Measurements from ENCODE around the gene CACNA1E.
A peak's percentile ranks its signal among the peaks of the same experiment; 100 is the strongest.

CACNA1E gene

DNA sequence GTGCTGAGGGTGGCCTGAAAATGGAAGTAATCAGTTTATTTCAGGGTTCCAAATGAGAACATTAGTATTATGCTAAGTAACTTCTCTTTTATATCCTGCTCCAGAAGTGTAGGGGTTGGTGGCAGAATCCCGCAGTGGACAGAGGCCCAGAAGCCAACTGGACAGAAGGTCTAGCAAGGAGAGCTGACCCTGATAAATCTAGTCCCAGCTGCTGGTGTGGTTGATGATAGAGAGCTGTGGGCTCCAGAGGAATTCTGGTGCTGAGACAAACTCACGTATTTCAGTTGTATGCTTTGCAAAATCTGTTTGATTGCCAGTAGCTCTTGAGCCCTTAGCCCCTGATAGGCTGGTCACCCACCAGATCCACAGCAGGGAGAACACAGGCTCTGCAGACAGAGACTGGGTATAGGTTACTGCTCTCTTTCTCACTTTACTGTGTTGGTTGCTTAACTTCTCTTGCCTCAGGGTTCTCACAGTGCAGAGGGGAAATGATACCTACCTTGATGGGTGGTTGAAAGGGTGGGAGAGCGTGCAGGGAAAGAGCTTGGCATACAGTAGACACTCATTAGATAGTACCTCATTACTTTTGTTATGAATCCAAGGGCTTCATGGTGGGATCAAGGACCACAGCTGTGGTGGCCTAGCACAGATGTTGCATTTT lies 29.6 kb upstream of the CACNA1E start:
- no peaks in the 10 kb centered on the region for H3K79me1 ChIP-seq (ENCODE audit: low read length)
- H3K27me3 ChIP-seq (ENCODE audit: insufficient read depth, low read length, poor library complexity), result no peaks in the 10 kb centered on the region
- H4K5ac ChIP-seq (ENCODE audit: low read length), result no peak overlapping the region
- no peak overlapping the region for H3K18ac ChIP-seq (ENCODE audit: low read length)
- H3K4ac ChIP-seq (ENCODE audit: low read depth, low read length), result no peak overlapping the region
- H3K56ac ChIP-seq (ENCODE audit: low read length), result no peak overlapping the region
- no CpG with 5 or more reads among the region's 3 CpGs for WGBS (ENCODE audit: extremely low coverage, insufficient coverage, low lambda C conversion rate)
- H3K4me1 ChIP-seq (ENCODE audit: control insufficient read depth, low read depth, low read length), result no peaks in the 10 kb centered on the region
- no peak overlapping the region for H3K23ac ChIP-seq (ENCODE audit: low read length)
- no peaks in the 10 kb centered on the region for H3K79me2 ChIP-seq (ENCODE audit: control insufficient read depth, insufficient read depth, low read length)
- no peak for DNase-seq
- H3K36me3 ChIP-seq (ENCODE audit: control insufficient read depth, insufficient read depth, low read length), result no peaks in the 10 kb centered on the region
- H3K27ac ChIP-seq (ENCODE audit: low read depth, low read length), result no peak overlapping the region
- no peak overlapping the region for H2BK15ac ChIP-seq (replicated peaks; ENCODE audit: low read depth)
- H3K9ac ChIP-seq (ENCODE audit: low read length), result no peak overlapping the region
- H2AK5ac ChIP-seq (ENCODE audit: low read length), result no peak overlapping the region
- no peak overlapping the region for H2BK5ac ChIP-seq (ENCODE audit: low read length)
- H3K4me2 ChIP-seq (ENCODE audit: low read length), result no peak overlapping the region
- no peak overlapping the region for H4K8ac ChIP-seq (ENCODE audit: low read depth, low read length)
- H2BK120ac ChIP-seq (ENCODE audit: low read depth, low read length), result no peak overlapping the region
- no peak overlapping the region for H3K4me3 ChIP-seq (ENCODE audit: low read length)

DNA sequence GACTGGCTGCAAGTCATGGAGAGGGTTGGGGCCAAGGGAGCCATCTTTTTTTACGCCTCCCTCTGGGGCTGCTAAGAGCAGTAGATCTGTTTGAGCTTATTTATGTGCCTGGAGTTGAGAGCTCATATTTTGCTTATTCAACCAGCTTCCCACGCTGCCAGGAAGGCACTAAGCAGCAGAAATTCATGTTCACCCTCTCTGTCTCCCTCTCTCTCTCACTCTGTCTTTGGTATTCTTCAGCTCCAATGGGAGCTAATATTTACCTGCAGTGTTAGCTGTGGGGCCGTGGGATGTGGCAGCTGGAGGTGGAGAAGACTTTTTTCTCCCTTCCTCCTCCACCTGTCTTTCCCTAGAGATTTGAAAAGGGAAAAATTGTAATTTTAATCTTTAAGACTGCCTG lies 26.8 kb upstream of the CACNA1E start:
- Histone ChIP-seq H2BK5ac (ENCODE audit: low read length) (no peak overlapping the region), H3K56ac (ENCODE audit: low read length) (no peak overlapping the region), H2BK120ac (ENCODE audit: low read depth, low read length) (no peak overlapping the region), H3K18ac (ENCODE audit: low read length) (no peak overlapping the region), H4K5ac (ENCODE audit: low read length) (no peak overlapping the region), H3K27me3 (ENCODE audit: insufficient read depth, low read length, poor library complexity) (no peaks in the 10 kb centered on the region), H3K9ac (ENCODE audit: low read length) (no peak overlapping the region), H3K23ac (ENCODE audit: low read length) (no peak overlapping the region), H4K8ac (ENCODE audit: low read depth, low read length) (no peak overlapping the region), H3K79me2 (ENCODE audit: control insufficient read depth, insufficient read depth, low read length) (no peaks in the 10 kb centered on the region), H3K27ac (ENCODE audit: low read depth, low read length) (no peak overlapping the region), H2BK15ac (replicated peaks; ENCODE audit: low read depth) (no peak overlapping the region), H2AK5ac (ENCODE audit: low read length) (no peak overlapping the region), H3K4ac (ENCODE audit: low read depth, low read length) (no peak overlapping the region), H3K4me2 (ENCODE audit: low read length) (no peak overlapping the region), H3K36me3 (ENCODE audit: control insufficient read depth, insufficient read depth, low read length) (no peaks in the 10 kb centered on the region), H3K4me3 (ENCODE audit: low read length) (no peak overlapping the region), H3K79me1 (ENCODE audit: low read length) (no peaks in the 10 kb centered on the region), H3K4me1 (ENCODE audit: control insufficient read depth, low read depth, low read length) (no peaks in the 10 kb centered on the region)
- no peak for DNase-seq
- no CpG with 5 or more reads among the region's 3 CpGs for WGBS (ENCODE audit: extremely low coverage, insufficient coverage, low lambda C conversion rate)

DNA sequence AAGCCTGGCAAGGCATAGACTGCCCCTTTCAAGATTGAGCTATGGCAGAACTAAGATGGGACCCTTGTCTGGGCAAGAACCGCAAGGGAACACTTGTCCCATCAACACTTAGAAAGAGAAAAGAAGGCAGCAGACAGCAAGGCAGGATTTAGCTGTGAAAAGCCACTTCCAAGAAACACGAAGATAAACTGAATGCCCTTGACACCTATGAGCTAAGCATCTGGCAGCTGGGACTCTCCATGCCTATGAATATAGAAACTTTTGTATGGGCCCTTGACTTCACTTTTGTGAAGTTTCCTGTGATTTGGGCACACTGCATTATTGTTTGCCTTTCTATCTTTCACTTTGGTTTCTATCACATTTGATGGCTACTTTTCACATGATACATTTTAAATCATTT lies 24.9 kb upstream of the CACNA1E start:
- no peak overlapping the region for H3K23ac ChIP-seq (ENCODE audit: low read length)
- no peaks in the 10 kb centered on the region for H3K4me1 ChIP-seq (ENCODE audit: control insufficient read depth, low read depth, low read length)
- no peak overlapping the region for H3K18ac ChIP-seq (ENCODE audit: low read length)
- no peak overlapping the region for H4K8ac ChIP-seq (ENCODE audit: low read depth, low read length)
- H3K56ac ChIP-seq (ENCODE audit: low read length), result no peak overlapping the region
- no peaks in the 10 kb centered on the region for H3K36me3 ChIP-seq (ENCODE audit: control insufficient read depth, insufficient read depth, low read length)
- no peak overlapping the region for H2BK15ac ChIP-seq (replicated peaks; ENCODE audit: low read depth)
- H3K4me2 ChIP-seq (ENCODE audit: low read length), result no peak overlapping the region
- no peak overlapping the region for H2BK5ac ChIP-seq (ENCODE audit: low read length)
- no peaks in the 10 kb centered on the region for H3K79me2 ChIP-seq (ENCODE audit: control insufficient read depth, insufficient read depth, low read length)
- no peak overlapping the region for H3K4me3 ChIP-seq (ENCODE audit: low read length)
- H3K4ac ChIP-seq (ENCODE audit: low read depth, low read length), result no peak overlapping the region
- H4K5ac ChIP-seq (ENCODE audit: low read length), result no peak overlapping the region
- no peak overlapping the region for H3K9ac ChIP-seq (ENCODE audit: low read length)
- no peaks in the 10 kb centered on the region for H3K27me3 ChIP-seq (ENCODE audit: insufficient read depth, low read length, poor library complexity)
- DNase-seq, result no peak
- H2AK5ac ChIP-seq (ENCODE audit: low read length), result no peak overlapping the region
- no peak overlapping the region for H3K27ac ChIP-seq (ENCODE audit: low read depth, low read length)
- WGBS (ENCODE audit: extremely low coverage, insufficient coverage, low lambda C conversion rate), result no CpG with 5 or more reads among the region's 2 CpGs
- no peaks in the 10 kb centered on the region for H3K79me1 ChIP-seq (ENCODE audit: low read length)
- H2BK120ac ChIP-seq (ENCODE audit: low read depth, low read length), result no peak overlapping the region

DNA sequence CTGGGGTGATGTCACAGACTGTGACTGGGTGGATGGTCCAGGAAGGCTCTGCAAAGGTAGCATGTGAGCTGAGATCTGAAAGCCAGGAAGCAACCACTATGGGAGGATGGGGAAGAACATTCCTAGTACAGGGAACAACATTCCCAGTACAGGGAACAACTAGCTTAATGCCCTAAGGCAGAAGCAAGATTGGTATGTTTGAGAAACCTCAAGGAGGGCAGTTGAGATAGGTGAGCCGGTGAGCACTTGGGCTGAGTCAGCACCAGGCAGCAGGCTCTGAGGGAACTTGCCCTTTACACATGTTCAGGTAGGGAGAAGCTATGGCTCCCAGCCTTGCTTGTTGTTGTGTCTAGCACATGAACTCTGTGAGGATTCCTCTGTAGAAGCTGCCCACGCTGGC lies 24.2 kb upstream of the CACNA1E start:
- no peak overlapping the region for H3K9ac ChIP-seq (ENCODE audit: low read length)
- no peak overlapping the region for H4K5ac ChIP-seq (ENCODE audit: low read length)
- H2BK15ac ChIP-seq (replicated peaks; ENCODE audit: low read depth), result no peak overlapping the region
- H3K79me1 ChIP-seq (ENCODE audit: low read length), result no peaks in the 10 kb centered on the region
- DNase-seq, result no peak
- no peak overlapping the region for H2BK120ac ChIP-seq (ENCODE audit: low read depth, low read length)
- H2AK5ac ChIP-seq (ENCODE audit: low read length), result no peak overlapping the region
- H3K4ac ChIP-seq (ENCODE audit: low read depth, low read length), result no peak overlapping the region
- no peaks in the 10 kb centered on the region for H3K79me2 ChIP-seq (ENCODE audit: control insufficient read depth, insufficient read depth, low read length)
- no peak overlapping the region for H3K23ac ChIP-seq (ENCODE audit: low read length)
- no peaks in the 10 kb centered on the region for H3K27me3 ChIP-seq (ENCODE audit: insufficient read depth, low read length, poor library complexity)
- H3K56ac ChIP-seq (ENCODE audit: low read length), result no peak overlapping the region
- no peak overlapping the region for H2BK5ac ChIP-seq (ENCODE audit: low read length)
- no peak overlapping the region for H3K27ac ChIP-seq (ENCODE audit: low read depth, low read length)
- no peaks in the 10 kb centered on the region for H3K36me3 ChIP-seq (ENCODE audit: control insufficient read depth, insufficient read depth, low read length)
- H4K8ac ChIP-seq (ENCODE audit: low read depth, low read length), result no peak overlapping the region
- no CpG with 5 or more reads among the region's 2 CpGs for whole genome bisulfite sequencing (ENCODE audit: extremely low coverage, insufficient coverage, low lambda C conversion rate)
- no peaks in the 10 kb centered on the region for H3K4me1 ChIP-seq (ENCODE audit: control insufficient read depth, low read depth, low read length)
- no peak overlapping the region for H3K4me2 ChIP-seq (ENCODE audit: low read length)
- H3K4me3 ChIP-seq (ENCODE audit: low read length), result no peak overlapping the region
- H3K18ac ChIP-seq (ENCODE audit: low read length), result no peak overlapping the region

DNA sequence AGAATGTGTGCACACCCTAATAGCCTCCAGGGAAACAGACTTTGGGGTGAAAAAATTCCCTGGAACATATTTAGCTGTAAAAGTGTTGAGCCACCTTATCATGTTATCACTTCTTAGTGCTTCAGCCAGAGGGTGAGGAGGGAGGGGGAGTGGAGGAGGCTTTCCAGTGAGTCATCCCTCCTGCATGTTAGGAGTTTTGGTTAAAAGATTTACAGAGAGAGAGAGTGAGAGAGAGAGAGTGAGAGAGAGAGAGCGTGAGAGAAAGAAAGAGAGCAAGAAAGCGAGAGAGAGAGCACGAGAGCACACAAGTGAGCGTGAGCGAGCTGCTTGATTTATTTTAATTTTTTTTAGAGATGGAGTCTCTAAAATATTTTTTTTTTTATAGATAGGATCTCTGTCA lies 13.5 kb upstream of the CACNA1E start:
- H3K27me3 ChIP-seq (ENCODE audit: insufficient read depth, low read length, poor library complexity), result no peaks in the 10 kb centered on the region
- H3K79me1 ChIP-seq (ENCODE audit: low read length), result no peaks in the 10 kb centered on the region
- no peak overlapping the region for H3K27ac ChIP-seq (ENCODE audit: low read depth, low read length)
- no peaks in the 10 kb centered on the region for H3K36me3 ChIP-seq (ENCODE audit: control insufficient read depth, insufficient read depth, low read length)
- H3K4me2 ChIP-seq (ENCODE audit: low read length), result no peak overlapping the region
- DNase-seq, result peak; percentile 90
- no peak overlapping the region for H2AK5ac ChIP-seq (ENCODE audit: low read length)
- no peaks in the 10 kb centered on the region for H3K79me2 ChIP-seq (ENCODE audit: control insufficient read depth, insufficient read depth, low read length)
- no peaks in the 10 kb centered on the region for H3K4me1 ChIP-seq (ENCODE audit: control insufficient read depth, low read depth, low read length)
- no peak overlapping the region for H3K9ac ChIP-seq (ENCODE audit: low read length)
- H4K8ac ChIP-seq (ENCODE audit: low read depth, low read length), result no peak overlapping the region
- H3K56ac ChIP-seq (ENCODE audit: low read length), result no peak overlapping the region
- no peak overlapping the region for H3K23ac ChIP-seq (ENCODE audit: low read length)
- H2BK120ac ChIP-seq (ENCODE audit: low read depth, low read length), result no peak overlapping the region
- WGBS (ENCODE audit: extremely low coverage, insufficient coverage, low lambda C conversion rate), result no CpG with 5 or more reads among the region's 5 CpGs
- H3K4ac ChIP-seq (ENCODE audit: low read depth, low read length), result no peak overlapping the region
- H2BK5ac ChIP-seq (ENCODE audit: low read length), result no peak overlapping the region
- H4K5ac ChIP-seq (ENCODE audit: low read length), result no peak overlapping the region
- no peak overlapping the region for H3K18ac ChIP-seq (ENCODE audit: low read length)
- H3K4me3 ChIP-seq (ENCODE audit: low read length), result no peak overlapping the region
- no peak overlapping the region for H2BK15ac ChIP-seq (replicated peaks; ENCODE audit: low read depth)

DNA sequence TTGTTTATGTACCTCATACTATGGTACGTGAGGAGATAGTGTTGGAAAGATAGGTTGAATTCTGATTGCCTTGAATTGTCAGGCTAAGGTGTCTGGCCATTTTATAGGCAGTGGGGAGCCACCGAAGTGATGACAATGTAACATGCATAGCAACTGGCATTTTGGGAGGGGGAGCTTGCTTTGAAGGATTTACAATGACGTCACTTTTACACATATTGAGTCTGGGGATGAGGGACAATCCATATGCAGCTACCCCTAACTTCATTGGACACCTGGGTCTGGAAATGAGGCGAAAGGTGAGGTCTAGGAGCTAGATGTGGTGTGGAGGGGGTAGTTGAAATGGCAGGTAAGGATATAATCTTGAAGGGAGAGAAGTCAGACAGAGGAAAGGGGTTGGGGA lies 7.7 kb upstream of the CACNA1E start:
- H4K5ac ChIP-seq (ENCODE audit: low read length), result no peak overlapping the region
- no peak overlapping the region for H3K27ac ChIP-seq (ENCODE audit: low read depth, low read length)
- no peaks in the 10 kb centered on the region for H3K4me1 ChIP-seq (ENCODE audit: control insufficient read depth, low read depth, low read length)
- H3K4me3 ChIP-seq (ENCODE audit: low read length), result no peak overlapping the region
- no peak overlapping the region for H3K4ac ChIP-seq (ENCODE audit: low read depth, low read length)
- DNase-seq, result no peak
- H2BK5ac ChIP-seq (ENCODE audit: low read length), result no peak overlapping the region
- no peak overlapping the region for H2BK120ac ChIP-seq (ENCODE audit: low read depth, low read length)
- no peak overlapping the region for H3K18ac ChIP-seq (ENCODE audit: low read length)
- no peaks in the 10 kb centered on the region for H3K36me3 ChIP-seq (ENCODE audit: control insufficient read depth, insufficient read depth, low read length)
- H2AK5ac ChIP-seq (ENCODE audit: low read length), result no peak overlapping the region
- no peak overlapping the region for H3K56ac ChIP-seq (ENCODE audit: low read length)
- H3K23ac ChIP-seq (ENCODE audit: low read length), result no peak overlapping the region
- WGBS (ENCODE audit: extremely low coverage, insufficient coverage, low lambda C conversion rate), result no CpG with 5 or more reads among the region's 4 CpGs
- no peak overlapping the region for H4K8ac ChIP-seq (ENCODE audit: low read depth, low read length)
- no peaks in the 10 kb centered on the region for H3K27me3 ChIP-seq (ENCODE audit: insufficient read depth, low read length, poor library complexity)
- no peak overlapping the region for H2BK15ac ChIP-seq (replicated peaks; ENCODE audit: low read depth)
- H3K79me1 ChIP-seq (ENCODE audit: low read length), result no peaks in the 10 kb centered on the region
- H3K79me2 ChIP-seq (ENCODE audit: control insufficient read depth, insufficient read depth, low read length), result no peaks in the 10 kb centered on the region
- no peak overlapping the region for H3K4me2 ChIP-seq (ENCODE audit: low read length)
- H3K9ac ChIP-seq (ENCODE audit: low read length), result no peak overlapping the region
